SK-N-SH (cell line): ENCODE data around the gene GRIK1. TPM values are rescaled to one million over a fixed set of nuclear protein-coding genes. Genes with fewer than 3 reads are reported as not detected.

ENCODE experiments used
- CTCF ChIA-PET: fragments of 300-600, 350-600 bp; formaldehyde crosslinking; extraction: SDS; loops from one replicate; lab custom pipeline; 2021; lab: Yijun Ruan, JAX
- POLR2A ChIA-PET: fragments of 350-600 bp; sonication (Branson Sonifier 250); formaldehyde crosslinking; extraction: SDS; loops from one replicate; lab custom pipeline; 2020; ENCODE audit warnings: antibody characterized with exemption, inconsistent platforms; lab: Yijun Ruan, JAX
- DNase-seq: peaks from one replicate; pipeline ENCODE4 v3.0.0; 2012
- H2AFZ ChIP-seq: fragments of 200-600 bp; sonication (generic); 2 replicates; pipeline ENCODE4 v1.8.1; 2016; ENCODE audit warnings: antibody characterized with exemption, mild to moderate bottlenecking, low read depth
- H3F3A ChIP-seq: fragments of 200-600 bp; sonication (generic); replicated peaks from 2 replicates; pipeline ENCODE3; 2016; ENCODE audit warnings: antibody characterized with exemption, mild to moderate bottlenecking; ENCODE audit not compliant: insufficient read depth
- H3K27ac ChIP-seq, 2 experiments: fragments of 200-500 bp in 1 of 2; fragments of 200-600 bp in 1 of 2; sonication (Bioruptor generic) in 1 of 2; sonication (generic), shearing (Covaris generic) in 1 of 2; 2 replicates each; pipeline versions ENCODE4 v1.5.1 to v1.6.1; 2014 to 2016; ENCODE audit warnings: low read depth in 2 of 2, inconsistent platforms in 1 of 2, low read length in 1 of 2, mild to moderate bottlenecking in 1 of 2, mixed read lengths in 1 of 2
- H3K27me3 ChIP-seq: fragments of 200-600 bp; sonication (generic), shearing (Covaris generic); 2 replicates; pipeline ENCODE4 v1.6.1; 2016; ENCODE audit warnings: mixed run types; ENCODE audit not compliant: insufficient read depth
- H3K36me3 ChIP-seq, 2 experiments: fragments of 200-500 bp in 1 of 2; fragments of 200-600 bp in 1 of 2; sonication (Bioruptor generic) in 1 of 2; sonication (generic) in 1 of 2; replicated peaks in 1 of 2; 2 replicates each; pipeline versions ENCODE3 to v1.5.1; 2014 to 2016; ENCODE audit warnings: low read length in 1 of 2, mild to moderate bottlenecking in 1 of 2; ENCODE audit not compliant: insufficient read depth in 2 of 2, control insufficient read depth in 1 of 2
- H3K4me1 ChIP-seq, 2 experiments: fragments of 200-500 bp in 1 of 2; fragments of 200-600 bp in 1 of 2; sonication (Bioruptor generic) in 1 of 2; sonication (generic), shearing (Covaris generic) in 1 of 2; 2 replicates each; pipeline versions ENCODE4 v1.5.1 to v1.6.1; 2014 to 2016; ENCODE audit warnings: low read depth in 1 of 2, low read length in 1 of 2, mixed run types in 1 of 2; ENCODE audit not compliant: insufficient read depth in 2 of 2, control insufficient read depth in 1 of 2
- H3K4me2 ChIP-seq: fragments of 200-600 bp; sonication (generic), shearing (Covaris generic); 2 replicates; pipeline ENCODE4 v1.6.1; 2017; ENCODE audit warnings: mixed run types
- H3K4me3 ChIP-seq, 2 experiments: fragments of 200-500 bp in 1 of 2; fragments of 200-600 bp in 1 of 2; sonication (Bioruptor generic) in 1 of 2; sonication (generic), shearing (Covaris generic) in 1 of 2; 2 replicates each; pipeline versions ENCODE4 v1.5.1 to v1.8.1; 2014 to 2016; ENCODE audit warnings: low read depth in 2 of 2, inconsistent platforms in 1 of 2, low read length in 1 of 2, mild to moderate bottlenecking in 1 of 2, mixed read lengths in 1 of 2, moderate library complexity in 1 of 2
- H3K79me2 ChIP-seq: fragments of 200-600 bp; sonication (generic); 2 replicates; pipeline ENCODE4 v1.8.1; 2017; ENCODE audit warnings: mild to moderate bottlenecking; ENCODE audit not compliant: insufficient read depth
- H3K9ac ChIP-seq: fragments of 200-600 bp; sonication (generic); 2 replicates; pipeline ENCODE4 v1.6.1; 2017; ENCODE audit warnings: mixed run types
- H3K9me2 ChIP-seq: fragments of 200-600 bp; sonication (generic); 2 replicates; pipeline ENCODE4 v1.6.1; 2017; ENCODE audit warnings: mixed run types
- H3K9me3 ChIP-seq: fragments of 200-600 bp; sonication (generic); 2 replicates; pipeline ENCODE4 v1.6.1; 2017; ENCODE audit warnings: mixed run types, mild to moderate bottlenecking, moderate library complexity
- H4K20me1 ChIP-seq: fragments of 200-600 bp; sonication (generic); 2 replicates; pipeline ENCODE4 v1.6.1; 2017; ENCODE audit warnings: mild to moderate bottlenecking, mixed run types; ENCODE audit not compliant: insufficient read depth
- CHD2 ChIP-seq: fragments of 150-350 bp; IDR thresholded peaks from 2 replicates; pipeline ENCODE4 v1.6.1; 2018; ENCODE audit warnings: low read length; ENCODE audit not compliant: partially characterized antibody
- EP300 ChIP-seq, 2 experiments: IDR thresholded peaks; 2 replicates each; pipeline versions ENCODE4 v1.4.0 to v1.6.1; 2012; ENCODE audit warnings: borderline replicate concordance in 1 of 2, low read depth in 1 of 2, low read length in 1 of 2
- EZH2phosphoT487 ChIP-seq: fragments of 200-600 bp; sonication (generic); IDR thresholded peaks from 2 replicates; pipeline ENCODE4 v1.6.1; 2017; ENCODE audit warnings: low read depth, mixed run types, mild to moderate bottlenecking, antibody characterized with exemption, moderate library complexity, borderline replicate concordance
- NRF1 ChIP-seq: IDR thresholded peaks from 2 replicates; pipeline ENCODE4 v1.6.1; 2012; ENCODE audit warnings: low read depth, mild to moderate bottlenecking, low read length
- RAD21 ChIP-seq: IDR thresholded peaks from 2 replicates; pipeline ENCODE4 v1.6.1; 2012; ENCODE audit warnings: mild to moderate bottlenecking, low read length
- RXRA ChIP-seq: IDR thresholded peaks from 2 replicates; pipeline ENCODE4 v1.4.0; 2012; ENCODE audit warnings: low read depth, mild to moderate bottlenecking, borderline replicate concordance
- TCF12 ChIP-seq: IDR thresholded peaks from 2 replicates; pipeline ENCODE4 v1.4.0; 2012
- whole genome bisulfite sequencing: methylation state at CpG from one replicate; pipeline ENCODE4 v1.1.6; 2017; ENCODE audit warnings: low lambda C conversion rate; 5-methylcytosine and 5-hydroxymethylcytosine counted together
- polyA plus RNA-seq, 3 experiments: library from polyadenylated mRNA; depleted of rRNA; stranded (reverse); fragments of >200 nt; gene quantifications; 2 replicates each; pipeline ENCODE4 v1.2.3, GENCODE V29; 2012
- TF ChIP-seq, protein P1 (sequence below): fragments of 200-600 bp; sonication (generic); IDR thresholded peaks from 2 replicates; pipeline ENCODE4 v1.6.1; 2017; ENCODE audit warnings: antibody characterized with exemption, mild to moderate bottlenecking, moderate library complexity
- TF ChIP-seq, protein P2 (sequence below): IDR thresholded peaks from 2 replicates; pipeline ENCODE4 v1.6.1; 2012; ENCODE audit warnings: mild to moderate bottlenecking, low read depth, low read length, moderate library complexity

Gene GRIK1
- polyA plus RNA-seq, 1 of the 3 experiments (the other 2 are of a cell fraction) = not detected

DNA sequence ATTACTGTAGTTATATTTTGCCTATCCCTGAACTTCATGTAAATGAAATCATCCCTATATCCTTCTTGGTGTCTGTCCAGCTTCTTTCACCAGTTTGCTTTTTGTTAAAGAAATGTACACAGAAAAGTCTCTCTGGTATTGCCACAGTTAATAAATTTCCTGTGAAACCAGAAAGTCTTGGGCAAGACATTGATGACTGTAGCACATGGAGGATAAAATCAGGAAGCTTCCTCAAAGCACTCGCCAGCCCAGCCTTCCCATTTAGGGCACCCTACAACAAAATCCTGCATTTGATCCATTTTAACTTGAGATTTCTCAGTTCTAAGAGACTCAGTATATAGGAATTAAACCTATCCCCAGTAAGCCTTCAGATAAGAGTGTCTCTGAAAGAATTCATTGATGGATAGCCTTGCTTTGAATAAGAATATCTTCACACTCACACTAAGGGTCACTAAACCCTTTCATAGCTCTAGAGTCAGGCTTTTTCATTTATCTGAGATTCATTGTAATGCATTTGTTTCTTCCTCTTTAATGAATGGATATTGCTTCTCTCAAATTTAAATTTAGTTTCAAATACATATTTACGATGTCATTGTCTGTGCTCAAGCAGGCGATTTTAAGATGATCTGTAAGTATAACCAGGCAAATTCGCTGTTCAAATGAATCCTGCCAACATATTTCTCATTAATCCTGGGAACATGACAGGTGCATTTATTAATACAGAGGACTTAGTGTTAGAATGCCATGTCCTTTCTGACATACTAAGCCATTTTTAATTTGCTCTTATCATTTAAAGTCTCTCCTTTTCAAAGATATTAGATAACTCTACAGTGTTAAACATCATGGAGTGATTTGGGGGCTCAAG, 153.1 kb downstream of the GRIK1 start:
- no peaks in the 10 kb centered on the region for H3K36me3 ChIP-seq
- no peak overlapping the region for H3K9ac ChIP-seq
- TF ChIP-seq RAD21 = no peak
- no peak for TF ChIP-seq EP300 (IDR thresholded peaks at IDR 0.05; ENCODE audit: borderline replicate concordance in 1 of 2, low read depth in 1 of 2, low read length in 1 of 2)
- TF ChIP-seq, protein P1, sequence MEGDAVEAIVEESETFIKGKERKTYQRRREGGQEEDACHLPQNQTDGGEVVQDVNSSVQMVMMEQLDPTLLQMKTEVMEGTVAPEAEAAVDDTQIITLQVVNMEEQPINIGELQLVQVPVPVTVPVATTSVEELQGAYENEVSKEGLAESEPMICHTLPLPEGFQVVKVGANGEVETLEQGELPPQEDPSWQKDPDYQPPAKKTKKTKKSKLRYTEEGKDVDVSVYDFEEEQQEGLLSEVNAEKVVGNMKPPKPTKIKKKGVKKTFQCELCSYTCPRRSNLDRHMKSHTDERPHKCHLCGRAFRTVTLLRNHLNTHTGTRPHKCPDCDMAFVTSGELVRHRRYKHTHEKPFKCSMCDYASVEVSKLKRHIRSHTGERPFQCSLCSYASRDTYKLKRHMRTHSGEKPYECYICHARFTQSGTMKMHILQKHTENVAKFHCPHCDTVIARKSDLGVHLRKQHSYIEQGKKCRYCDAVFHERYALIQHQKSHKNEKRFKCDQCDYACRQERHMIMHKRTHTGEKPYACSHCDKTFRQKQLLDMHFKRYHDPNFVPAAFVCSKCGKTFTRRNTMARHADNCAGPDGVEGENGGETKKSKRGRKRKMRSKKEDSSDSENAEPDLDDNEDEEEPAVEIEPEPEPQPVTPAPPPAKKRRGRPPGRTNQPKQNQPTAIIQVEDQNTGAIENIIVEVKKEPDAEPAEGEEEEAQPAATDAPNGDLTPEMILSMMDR = no peak
- no peak for TF ChIP-seq RXRA
- ChIA-PET POLR2A (no interaction called here), CTCF (no interaction called here)
- WGBS = 13% methylated on average over 4 of the region's 4 CpGs
- H3K27ac ChIP-seq = no peak overlapping the region
- no peak overlapping the region for H3K4me2 ChIP-seq
- no peak overlapping the region for H3K4me3 ChIP-seq
- peaks cover 4% of the 10 kb centered on the region; the same call in 1 of the 2 replicates for H3K27me3 ChIP-seq
- H4K20me1 ChIP-seq = no peaks in the 10 kb centered on the region
- DNase-seq = no peak
- H3K9me3 ChIP-seq = no peaks in the 10 kb centered on the region
- no peaks in the 10 kb centered on the region for H3K4me1 ChIP-seq
- H3K9me2 ChIP-seq = no peaks in the 10 kb centered on the region
- no peak overlapping the region for H2AFZ ChIP-seq
- H3K79me2 ChIP-seq = no peaks in the 10 kb centered on the region
- no peaks in the 10 kb centered on the region for H3F3A ChIP-seq

DNA sequence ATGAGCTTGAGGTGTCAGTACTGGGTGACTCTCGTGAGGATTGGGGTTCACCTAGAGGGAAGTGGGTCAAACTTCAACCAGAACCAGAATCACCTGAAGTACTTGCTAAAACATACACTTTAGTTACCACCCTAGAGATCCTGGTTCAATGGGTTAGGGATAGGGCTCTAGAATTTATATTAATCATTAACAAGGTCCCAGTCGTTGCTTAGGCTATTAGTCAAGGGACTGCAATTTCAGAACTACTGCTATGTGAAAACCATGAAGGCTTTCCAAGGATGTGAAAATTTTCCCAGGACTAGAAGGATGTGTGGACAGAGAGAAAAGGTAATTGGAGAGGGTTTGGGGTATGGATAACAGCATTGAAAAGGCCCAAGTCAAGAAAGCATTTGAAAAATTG, 162.6 kb downstream of the GRIK1 start:
- H3K79me2 ChIP-seq = no peaks in the 10 kb centered on the region
- no peak overlapping the region for H3K4me2 ChIP-seq
- no peaks in the 10 kb centered on the region for H3K9me3 ChIP-seq
- H3K36me3 ChIP-seq = no peaks in the 10 kb centered on the region
- ChIA-PET POLR2A (no interaction called here), CTCF (no interaction called here)
- H3K9me2 ChIP-seq = no peaks in the 10 kb centered on the region
- no peak overlapping the region for H3K9ac ChIP-seq
- H4K20me1 ChIP-seq = no peaks in the 10 kb centered on the region
- DNase-seq = no peak
- no peaks in the 10 kb centered on the region for H3F3A ChIP-seq
- TF ChIP-seq CHD2 = no peak
- no peak for TF ChIP-seq EZH2phosphoT487
- no peak for TF ChIP-seq NRF1
- TF ChIP-seq, protein P2, sequence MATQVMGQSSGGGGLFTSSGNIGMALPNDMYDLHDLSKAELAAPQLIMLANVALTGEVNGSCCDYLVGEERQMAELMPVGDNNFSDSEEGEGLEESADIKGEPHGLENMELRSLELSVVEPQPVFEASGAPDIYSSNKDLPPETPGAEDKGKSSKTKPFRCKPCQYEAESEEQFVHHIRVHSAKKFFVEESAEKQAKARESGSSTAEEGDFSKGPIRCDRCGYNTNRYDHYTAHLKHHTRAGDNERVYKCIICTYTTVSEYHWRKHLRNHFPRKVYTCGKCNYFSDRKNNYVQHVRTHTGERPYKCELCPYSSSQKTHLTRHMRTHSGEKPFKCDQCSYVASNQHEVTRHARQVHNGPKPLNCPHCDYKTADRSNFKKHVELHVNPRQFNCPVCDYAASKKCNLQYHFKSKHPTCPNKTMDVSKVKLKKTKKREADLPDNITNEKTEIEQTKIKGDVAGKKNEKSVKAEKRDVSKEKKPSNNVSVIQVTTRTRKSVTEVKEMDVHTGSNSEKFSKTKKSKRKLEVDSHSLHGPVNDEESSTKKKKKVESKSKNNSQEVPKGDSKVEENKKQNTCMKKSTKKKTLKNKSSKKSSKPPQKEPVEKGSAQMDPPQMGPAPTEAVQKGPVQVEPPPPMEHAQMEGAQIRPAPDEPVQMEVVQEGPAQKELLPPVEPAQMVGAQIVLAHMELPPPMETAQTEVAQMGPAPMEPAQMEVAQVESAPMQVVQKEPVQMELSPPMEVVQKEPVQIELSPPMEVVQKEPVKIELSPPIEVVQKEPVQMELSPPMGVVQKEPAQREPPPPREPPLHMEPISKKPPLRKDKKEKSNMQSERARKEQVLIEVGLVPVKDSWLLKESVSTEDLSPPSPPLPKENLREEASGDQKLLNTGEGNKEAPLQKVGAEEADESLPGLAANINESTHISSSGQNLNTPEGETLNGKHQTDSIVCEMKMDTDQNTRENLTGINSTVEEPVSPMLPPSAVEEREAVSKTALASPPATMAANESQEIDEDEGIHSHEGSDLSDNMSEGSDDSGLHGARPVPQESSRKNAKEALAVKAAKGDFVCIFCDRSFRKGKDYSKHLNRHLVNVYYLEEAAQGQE = no peak
- no peak for TF ChIP-seq TCF12
- H3K4me1 ChIP-seq = no peaks in the 10 kb centered on the region
- H3K4me3 ChIP-seq = no peak overlapping the region
- no peak overlapping the region for H2AFZ ChIP-seq
- H3K27me3 ChIP-seq = no peaks in the 10 kb centered on the region; the same call in 1 of the 2 replicates
- 0% methylated on average over 2 of the region's 2 CpGs for WGBS
- H3K27ac ChIP-seq = no peak overlapping the region
